ENCODE results near the gene LOX.

- TF ChIP-seq CTCF (conservative IDR thresholded peaks at IDR 0.05): no peak
- no peak for TF ChIP-seq ZFX (IDR thresholded peaks at IDR 0.05)
These were observed 34.0 kb upstream of the LOX start for GRCh38 chr5:122112063-122112462.
